Dermis blood vessel endothelial cell (primary cell): ENCODE results near the gene CSK. TPM values are rescaled to one million over a fixed set of nuclear protein-coding genes. Genes with fewer than 3 reads are reported as not detected.
"Not testable (repeated sequence)": the region's sequence is repeated elsewhere in the genome, so short reads cannot be mapped to it uniquely, and the experiment has no call there.

ENCODE experiments used
- DNase-seq: peaks from one replicate; pipeline ENCODE4 v3.0.0; 2010
- total RNA-seq: library from RNA; depleted of rRNA; stranded (reverse); fragments of >200 nt; gene quantifications from 2 replicates; pipeline ENCODE4 v1.2.3, GENCODE V29; 2014

Gene CSK
- total RNA-seq, 1 donor from 2014 or later, result 31.5 TPM

DNA sequence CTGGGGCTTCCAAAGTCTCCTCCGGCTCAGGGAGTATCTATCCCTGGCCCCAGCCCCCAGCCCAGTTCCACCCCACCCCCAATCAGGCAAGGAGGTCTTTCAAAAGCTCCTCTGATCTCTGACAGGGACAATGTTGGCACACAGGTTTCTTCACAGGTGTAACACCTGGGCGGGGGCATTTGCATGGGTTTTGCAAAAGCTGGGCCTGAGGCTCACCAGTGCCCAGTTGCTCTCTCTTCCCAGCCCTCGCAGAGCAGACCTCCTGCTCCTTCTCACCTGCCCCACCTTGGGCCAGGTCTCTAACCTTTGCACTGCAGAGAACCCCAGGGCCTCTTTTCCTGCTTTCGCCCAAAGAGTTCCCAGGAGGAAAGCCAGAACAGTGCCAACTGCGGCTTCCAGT is 8.6 kb upstream of the CSK start:
- no peak for DNase-seq

DNA sequence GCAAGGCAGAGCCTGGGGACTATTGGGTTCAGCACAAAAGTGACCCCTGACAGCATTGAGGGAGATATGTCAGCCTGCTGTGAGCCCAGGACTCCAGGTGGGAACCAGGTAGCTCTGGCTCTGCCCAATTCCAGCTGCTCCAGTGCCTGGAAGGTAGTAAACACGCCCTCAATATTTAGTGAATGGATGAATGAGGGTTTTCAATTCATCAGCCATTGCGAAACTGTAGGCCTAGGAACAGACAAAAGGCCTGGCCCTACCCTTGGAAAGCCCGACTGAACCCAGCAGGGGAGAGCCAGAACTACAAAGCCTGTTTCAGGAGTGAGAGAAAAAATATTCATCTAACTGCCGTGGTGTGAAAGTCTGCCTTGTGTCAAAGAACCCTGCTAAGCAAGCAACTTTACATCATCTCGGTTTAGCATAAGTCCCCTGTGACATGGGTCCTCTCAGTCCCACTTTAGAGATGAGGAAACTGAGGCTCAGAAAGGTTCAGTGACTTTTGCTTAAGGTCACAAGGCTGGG is 8.1 kb upstream of the CSK start:
- no peak for DNase-seq

DNA sequence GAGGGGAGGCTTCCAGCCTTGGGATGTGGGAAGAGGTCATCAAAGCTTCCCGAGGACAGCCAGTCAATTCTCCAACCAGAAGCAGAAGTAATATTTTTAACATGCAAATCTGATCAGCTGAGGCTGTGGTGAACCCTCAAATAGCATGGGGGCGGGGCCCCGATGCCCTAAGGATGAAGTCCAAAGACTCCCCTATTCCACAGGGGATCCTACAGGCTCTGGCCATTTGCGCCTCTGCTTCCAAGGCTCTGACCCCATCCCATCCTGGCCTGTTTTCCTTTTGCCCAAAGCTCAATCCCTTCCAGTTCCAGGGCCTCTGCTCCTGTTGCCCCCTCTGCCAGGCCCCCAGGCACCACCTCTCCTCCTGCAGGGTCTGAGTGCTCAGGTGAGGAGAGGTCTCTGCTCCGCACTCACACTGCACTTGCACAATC is 6.7 kb upstream of the CSK start:
- no peak for DNase-seq

DNA sequence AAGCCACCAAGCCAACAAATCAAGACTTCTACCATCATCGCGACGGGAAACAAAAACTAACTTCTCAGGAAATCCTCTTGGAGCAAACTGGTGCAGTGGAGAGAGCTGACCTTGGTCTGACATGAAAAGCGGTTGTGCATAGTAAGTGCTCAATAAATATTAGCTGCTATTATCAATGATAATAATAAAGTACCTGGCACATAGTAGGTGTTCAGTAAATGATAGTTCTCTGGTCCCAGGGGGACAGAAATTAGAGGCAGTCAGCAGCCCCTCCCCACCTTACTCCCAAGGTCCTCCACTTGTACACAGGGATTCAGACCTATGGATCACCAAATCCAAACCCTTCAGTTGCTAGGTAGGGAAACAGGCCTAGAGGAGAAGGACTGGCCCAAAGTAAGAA is 6.0 kb upstream of the CSK start:
- no peak for DNase-seq

DNA sequence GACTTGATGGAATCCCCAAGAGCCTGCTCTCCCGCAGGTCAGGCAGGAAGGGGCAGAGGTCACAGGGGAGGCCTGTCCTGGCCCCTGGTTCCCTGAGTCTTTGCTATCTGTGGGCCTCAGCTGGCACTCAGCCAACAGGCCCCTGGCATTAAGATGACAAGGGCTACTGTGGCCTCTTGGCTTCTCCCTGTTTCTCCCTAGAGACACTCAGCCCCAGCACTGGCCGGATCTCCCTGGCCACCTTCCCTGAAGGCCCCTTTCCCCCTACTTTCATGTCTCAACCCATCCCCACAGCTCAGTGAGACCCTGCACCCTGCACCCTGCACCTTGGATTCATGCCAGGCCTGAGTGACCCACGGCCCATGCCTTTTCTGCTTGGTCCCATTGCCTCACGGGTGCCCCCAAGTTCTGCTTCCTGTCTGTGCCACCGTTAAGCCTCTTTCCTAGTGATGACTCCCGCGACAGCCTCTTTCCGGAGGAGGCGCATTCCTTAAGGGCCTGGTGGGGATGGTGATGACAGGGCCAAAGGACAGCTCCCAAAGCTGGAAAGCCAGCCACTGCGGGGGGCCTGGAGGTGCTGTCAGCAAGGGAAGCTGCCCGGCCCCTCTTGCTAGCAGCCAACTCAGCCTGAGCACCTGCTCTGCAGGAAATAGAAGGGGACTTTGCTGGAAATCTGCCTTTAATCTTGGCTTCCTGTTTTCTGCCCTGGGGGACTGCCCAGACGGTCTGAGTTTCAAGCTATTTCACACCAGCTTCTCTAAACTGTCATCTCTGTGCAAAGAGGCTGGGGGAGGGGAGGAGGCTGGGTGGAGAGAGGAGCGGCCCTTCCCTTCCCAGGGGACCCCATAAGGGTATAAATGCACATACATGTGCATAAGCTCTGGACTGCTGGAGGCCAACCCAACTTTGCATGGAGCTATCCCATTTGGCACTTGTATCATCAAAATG is 4.8 kb upstream of the CSK start:
- DNase-seq, result peak; percentile 71

DNA sequence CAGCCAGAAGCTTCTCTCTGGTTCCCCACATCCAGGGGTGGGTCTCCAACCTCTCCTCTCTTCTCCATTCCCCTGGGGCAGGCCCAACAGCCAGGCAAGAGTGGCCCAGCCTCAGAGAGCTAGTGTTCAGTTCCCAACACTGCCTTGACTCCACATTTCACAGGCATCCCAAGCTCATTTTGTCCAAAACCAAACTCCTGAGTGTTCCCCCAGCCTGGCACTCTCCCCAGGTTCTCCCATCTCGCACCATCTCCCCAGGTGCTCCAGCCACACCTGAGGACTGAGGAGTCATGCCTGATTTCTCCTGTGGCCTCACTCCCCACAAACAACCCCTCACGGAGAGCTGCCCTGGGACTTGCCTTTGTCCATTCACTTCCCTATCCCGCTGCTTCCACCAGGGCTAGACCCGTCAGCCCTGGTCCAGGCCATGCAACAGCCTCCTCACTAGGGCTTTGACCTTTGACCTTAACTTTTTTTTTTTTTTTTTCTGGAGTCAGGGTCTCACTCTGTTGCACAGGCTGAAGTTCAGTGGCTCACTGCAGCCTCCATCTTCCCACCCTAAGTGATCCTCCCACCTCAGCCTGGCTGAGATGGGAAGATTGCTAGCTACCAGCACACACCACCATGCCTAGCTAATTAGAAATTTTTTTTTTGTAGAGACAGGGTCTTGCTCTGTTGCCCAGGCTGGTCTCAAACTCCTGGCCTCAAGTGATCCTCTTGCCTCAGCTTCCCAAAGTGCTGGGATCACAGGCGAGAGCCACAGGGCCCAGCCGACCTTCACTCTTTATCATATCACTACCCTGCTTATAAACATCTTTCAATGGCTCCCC is 3.9 kb upstream of the CSK start:
- DNase-seq, result no peak

DNA sequence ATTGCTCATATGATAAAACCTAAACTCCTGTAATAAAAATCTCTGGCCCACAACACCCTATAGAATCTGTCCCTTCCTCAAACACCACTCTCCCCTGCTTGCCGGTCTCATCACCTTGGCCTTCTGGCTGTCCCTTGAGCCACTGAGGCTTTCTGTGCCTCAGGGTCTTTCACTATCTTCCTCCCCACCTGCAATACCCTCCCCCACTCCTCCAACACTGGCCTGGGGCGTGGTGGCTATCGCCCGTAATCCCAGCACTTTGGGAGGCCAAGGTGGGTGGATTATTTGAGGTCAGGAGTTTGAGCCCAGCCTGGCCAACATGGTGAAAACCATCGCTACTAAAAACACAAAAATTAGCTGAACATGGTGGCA is 3.3 kb upstream of the CSK start:
- no peak for DNase-seq

DNA sequence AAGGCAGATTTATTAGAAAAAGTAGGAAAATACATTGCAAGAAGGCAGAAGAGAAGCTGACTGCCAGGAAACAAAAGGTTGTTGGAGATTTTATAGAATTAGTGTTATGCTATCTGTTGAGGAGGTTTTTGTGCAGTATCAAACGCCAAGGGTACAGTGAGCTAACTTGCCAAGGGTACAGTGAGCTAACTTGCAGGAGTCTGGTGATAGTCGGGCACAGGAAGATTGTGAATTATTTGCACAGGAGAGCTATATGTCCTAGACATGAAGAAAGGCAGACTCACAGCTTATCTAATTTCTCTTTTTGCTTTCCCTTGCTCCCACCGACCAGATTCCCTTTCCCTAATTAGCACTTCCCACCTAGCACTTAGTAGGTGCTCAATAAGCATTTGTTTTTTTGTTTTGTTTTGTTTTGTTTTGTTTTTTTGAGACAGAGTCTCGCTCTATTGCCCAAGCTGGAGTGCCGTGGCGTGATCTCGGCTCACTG is 2.7 kb upstream of the CSK start:
- DNase-seq, result no peak

DNA sequence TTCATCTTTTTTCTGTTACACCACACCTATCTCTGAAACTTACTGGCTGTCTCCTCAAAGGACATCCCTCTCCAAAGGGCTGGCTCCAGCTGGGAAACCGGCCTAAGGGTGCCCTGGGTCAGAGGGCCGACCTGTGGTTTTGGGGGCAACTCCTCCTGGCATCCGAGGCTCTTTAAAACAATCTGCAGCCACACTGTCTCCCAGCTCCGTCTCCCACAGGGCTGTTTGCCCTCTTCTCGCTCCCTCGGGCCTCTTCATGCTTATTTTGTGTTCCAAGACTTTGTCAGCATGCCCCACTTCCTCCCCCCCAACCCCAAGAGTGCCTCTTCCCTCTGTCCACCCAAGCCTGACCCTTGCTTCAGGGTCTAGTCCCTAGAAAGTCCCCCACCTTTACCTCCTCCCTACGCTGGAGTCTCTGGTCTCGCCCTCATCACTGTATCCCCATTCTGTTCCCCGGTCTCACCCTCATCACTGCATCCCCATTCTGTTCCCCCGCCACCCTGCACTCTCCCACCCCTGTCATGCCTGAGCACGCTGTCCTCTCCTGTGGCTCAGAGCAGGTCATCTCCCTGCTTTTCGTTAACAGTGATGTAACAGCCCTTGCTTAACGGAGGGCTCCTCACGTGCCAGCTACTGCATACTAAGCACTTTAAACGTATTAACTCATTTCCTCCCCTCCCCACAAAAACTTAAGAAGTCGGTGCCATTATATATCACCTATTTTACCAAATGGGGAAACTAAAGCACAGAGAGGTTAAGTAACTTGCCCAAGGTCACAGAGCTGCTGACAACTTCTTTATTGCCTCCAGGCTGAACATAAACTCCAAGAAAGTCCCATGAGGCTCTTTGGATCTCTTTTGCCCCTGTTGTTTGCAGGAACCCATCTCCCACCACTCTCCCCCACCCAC is 1.1 kb upstream of the CSK start:
- no peak for DNase-seq

DNA sequence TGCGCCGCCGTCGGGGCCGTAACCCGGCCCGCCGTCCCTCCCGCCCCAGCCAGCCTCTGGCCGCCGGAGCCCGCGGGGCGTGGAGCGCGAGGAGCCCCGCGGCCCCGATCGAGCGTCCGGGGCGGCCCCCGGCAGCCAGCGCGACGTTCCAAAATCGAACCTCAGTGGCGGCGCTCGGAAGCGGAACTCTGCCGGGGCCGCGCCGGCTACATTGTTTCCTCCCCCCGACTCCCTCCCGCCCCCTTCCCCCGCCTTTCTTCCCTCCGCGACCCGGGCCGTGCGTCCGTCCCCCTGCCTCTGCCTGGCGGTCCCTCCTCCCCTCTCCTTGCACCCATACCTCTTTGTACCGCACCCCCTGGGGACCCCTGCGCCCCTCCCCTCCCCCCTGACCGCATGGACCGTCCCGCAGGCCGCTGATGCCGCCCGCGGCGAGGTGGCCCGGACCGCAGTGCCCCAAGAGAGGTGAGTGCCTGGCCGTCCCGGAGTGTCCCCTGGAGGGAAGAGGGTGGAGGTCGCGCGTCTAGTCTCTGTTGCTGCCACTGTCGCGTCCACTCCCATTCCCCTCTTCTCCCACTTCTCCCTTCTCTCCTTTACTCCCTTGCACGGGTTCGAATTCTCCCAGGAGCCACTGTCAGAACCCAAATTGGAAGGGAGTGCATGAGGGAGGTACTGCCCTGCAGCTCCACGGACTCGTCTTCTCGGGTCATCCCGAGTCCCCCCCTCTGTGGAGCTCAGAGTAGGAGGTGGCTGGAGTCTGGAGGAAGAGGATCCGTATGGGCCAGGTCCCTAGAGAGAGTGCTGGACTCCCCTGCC is 585 bp downstream of the CSK start:
- no peak for DNase-seq

DNA sequence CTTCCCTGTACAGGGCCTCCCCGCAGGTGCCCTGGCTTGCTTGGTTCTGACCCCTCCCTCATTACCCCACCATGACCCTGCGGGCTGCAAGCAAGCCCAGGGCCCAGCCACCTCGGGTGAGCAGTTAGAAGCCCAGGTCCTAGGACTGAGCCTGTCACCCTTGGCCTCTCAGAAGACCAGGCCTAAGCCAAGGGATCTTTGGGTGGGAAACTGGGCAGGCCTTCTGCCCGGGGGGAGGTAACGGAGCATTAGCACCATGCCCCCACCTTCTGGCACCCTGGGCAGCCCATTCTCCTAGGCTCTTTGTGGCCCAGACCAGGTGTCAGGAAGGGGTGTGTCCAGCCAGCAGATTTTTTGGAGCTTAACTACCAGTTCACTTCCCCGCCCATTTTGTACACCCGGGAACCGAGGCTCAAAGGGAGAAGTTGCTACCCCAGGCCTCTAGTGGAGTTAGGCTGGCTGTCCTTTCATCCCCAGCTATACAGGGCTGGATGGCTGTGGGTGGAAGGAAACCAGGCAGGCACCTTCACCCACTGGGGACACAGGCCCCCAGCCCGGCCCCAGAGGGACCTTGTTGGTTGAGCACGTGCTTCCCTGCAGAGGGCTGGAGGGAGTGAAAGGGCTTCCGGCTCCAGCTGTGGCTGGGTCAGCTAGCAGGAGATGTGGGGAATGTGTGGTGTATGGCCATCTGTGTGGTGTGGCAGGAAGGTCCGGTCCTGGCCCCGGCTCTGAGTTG is 1.4 kb downstream of the CSK start:
- peak; percentile 45 for DNase-seq

DNA sequence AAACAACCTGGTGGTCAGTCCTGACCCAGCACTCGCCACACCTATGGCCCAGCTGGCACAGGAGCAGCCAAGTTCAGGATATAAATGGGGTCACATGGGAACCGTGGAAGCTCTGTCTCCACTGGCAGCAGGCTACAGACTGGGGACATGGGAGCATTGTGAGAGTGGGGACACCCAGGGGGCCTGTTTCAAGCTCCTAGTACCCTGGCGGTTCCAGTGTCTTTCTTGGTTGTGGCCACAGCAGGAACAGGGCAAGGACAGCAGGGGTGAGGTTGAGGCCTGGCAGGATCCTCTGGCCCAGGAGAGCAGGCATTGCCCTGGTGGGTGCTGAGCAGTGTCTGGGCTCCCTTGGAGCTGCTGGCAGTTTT is 1.9 kb downstream of the CSK start:
- no peak for DNase-seq

DNA sequence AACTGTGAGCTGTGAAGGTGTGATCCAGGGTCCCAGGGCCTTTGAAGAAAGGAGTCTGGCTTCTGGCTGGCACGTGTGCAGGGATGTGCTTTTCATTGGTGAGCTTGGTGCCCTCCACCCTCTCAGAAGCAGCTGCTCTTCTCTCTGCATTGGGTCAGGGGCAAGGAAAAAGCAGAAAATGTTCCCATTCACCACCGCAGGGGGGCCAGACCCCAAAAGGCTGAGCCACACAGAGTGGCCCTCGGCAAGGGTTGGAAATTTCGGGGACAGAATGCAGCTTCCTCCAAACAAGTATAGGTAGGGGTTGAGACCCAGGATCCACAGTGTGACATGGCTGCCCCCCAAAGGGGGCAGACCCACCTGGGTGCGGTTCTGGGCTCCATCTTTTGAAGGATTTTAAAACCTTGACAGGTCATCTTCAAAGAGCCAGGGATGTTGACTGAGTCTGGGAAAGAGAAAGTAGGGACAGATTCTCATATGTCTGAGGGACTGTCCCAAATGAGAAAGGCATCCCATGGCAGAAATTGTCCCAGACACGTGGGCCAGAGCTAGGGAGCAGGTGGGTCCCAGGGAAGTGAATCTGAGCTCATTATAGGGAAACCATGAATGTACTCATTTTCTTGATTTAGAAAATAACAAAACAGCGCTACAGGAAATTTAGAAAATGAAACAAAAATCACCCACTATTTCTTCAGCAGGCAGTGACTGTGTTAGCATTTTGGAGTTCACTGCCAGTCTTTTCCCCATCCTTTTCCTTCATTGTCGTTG is 2.7 kb downstream of the CSK start:
- no peak for DNase-seq

DNA sequence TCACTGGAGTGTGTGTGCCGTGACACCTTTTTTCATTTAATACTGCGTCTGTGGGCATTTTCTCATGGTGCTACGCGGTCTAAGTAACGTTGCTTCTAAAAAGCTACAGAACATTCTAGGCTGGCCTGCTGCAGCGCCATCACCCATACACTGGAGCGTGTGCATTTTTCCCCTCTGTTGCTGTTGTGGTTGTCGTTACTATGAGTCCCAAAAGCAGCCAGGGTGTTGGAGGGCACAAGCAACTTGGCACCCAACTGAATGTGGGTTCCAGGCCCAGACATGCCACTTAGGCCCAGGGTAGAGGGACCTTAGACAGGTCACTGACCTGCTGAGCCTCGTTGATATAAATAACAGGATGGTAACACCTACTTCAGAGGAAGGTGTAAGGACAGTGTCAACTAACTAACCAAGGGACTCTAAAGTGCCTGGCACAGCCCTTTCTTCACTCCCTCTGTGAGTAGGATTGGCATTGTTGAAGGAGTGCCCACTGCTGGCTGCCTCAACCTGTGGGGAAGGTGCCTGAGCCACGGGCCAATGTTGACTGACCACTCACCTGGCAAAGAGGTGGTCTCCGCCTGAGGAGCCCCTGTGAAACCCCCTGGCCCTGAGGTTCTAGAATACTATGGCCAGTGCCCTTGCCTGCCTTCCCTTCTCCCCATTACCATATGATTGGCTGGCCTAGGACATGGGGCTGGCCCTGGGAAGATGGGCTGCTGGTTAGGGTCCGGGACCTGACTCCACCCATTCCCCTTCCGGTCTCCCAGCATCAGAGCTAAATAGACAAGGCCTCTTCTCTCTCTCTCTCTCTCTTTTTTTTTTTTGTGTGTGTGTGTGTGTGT is 3.5 kb downstream of the CSK start:
- DNase-seq, result no peak

DNA sequence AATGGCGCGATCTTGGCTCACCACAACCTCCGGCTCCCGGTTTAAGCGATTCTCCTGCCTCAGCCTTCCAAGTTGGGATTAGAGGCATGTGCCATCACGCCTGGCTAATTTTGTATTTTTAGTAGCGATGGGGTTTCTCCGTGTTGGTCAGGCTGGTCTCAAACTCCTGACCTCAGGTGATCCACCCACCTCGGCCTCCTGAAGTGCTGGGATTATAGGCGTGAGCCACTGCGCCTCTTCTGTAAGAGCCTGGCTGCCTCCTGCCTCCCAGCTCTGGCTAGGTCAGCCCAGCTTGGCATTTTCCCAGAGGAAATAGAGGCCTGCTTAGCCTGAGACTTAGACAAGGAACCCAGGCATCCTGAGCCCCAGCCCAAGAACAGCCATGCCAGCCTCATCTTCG is 4.2 kb downstream of the CSK start:
- DNase-seq, result not testable (repeated sequence)

DNA sequence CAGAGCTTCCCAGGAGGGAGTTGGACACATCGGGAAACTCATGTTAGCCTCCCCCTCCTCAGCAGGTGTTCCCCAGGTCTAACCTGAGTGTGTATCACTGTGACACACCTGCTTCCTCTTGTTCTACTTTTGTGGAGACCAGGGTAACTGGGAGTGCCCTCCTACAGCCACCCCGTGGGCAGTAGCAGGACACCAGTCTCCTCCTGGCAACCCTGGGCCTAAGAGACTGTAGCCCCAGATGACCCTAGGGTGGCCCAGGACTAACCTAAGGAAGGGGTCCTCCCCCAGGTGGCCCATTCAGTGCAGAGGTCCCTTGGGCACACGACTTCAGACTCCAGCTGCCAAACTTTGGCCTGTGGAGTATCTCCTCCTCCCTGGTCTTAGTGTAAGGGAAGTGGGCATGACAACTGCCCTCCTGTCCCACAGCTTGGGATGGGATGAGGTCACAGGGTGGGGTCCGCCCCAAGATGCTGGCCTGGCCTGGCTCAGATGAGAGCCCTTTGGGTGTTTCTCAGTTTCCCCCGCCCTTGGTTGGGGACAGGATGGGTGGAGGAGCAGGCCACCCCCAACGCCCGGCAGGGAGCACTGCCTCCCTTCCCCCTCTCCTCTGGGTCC is 4.8 kb downstream of the CSK start:
- DNase-seq, result no peak

DNA sequence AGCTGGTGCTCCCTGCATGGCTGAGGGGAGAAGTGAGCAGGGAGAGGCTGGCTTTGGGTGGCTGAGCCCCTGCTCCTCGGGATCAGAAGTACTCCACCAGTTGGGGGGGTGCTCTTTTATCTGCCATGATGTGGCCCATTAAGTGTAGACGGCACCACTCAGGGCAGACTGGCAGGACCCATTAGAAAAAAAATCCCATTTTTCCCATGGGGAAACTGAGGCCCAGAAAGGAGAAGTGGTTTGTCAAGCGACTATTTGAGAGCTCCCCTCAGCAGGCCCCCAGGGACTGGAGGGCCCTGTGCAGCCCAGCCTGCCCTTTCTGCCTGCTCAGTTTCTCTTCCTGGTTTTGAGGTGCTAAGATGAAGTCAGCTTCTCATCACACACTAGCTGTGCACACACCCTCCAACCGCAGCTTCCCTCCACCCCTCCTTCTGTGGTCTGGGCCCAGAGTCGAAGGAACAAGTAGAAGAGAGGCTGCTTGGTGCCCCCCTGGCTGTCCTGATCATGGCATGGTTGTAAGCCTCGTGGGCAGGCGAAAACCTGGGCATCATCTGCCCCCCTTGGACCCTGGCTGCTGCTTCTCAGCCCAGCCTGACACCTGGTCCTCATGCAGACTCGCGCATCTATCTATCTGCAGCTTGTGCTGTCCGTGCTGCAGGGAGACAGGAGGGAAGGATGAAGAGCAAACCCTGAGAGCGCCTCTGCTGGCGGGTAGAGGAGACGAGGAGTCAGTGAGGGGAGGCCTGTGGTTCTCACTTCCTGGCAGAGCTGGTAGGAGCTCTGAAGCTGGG is 5.6 kb downstream of the CSK start:
- peak; percentile 58 for DNase-seq
